NCI-H748 (cell line): ENCODE measurements around the gene TEKT2.

Experiments
- DNase-seq: peaks from one replicate; lab custom pipeline; 2025; ENCODE audit not compliant: unreplicated experiment; lab: John Stamatoyannopoulos, UW

Gene TEKT2

GRCh38 chr1:36101546-36101945 is 17.7 kb downstream of the TEKT2 start:
- DNase-seq: no peak

GRCh38 chr1:36106269-36106668 is 22.4 kb downstream of the TEKT2 start:
- DNase-seq: no peak

GRCh38 chr1:36107394-36107793 is 23.5 kb downstream of the TEKT2 start:
- DNase-seq: no peak

- no peak for DNase-seq
These were observed 24.4 kb downstream of the TEKT2 start for GRCh38 chr1:36108314-36108713.

GRCh38 chr1:36109041-36109679 is 25.3 kb downstream of the TEKT2 start:
- DNase-seq: no peak

- DNase-seq: no peak
These were observed 27.3 kb downstream of the TEKT2 start for GRCh38 chr1:36111151-36111550.

GRCh38 chr1:36112823-36113222 is 28.9 kb downstream of the TEKT2 start:
- no peak for DNase-seq

- no peak for DNase-seq
These were observed 30.5 kb downstream of the TEKT2 start for GRCh38 chr1:36114371-36114770.

GRCh38 chr1:36115200-36115669 is 31.3 kb downstream of the TEKT2 start:
- peak; percentile 4 for DNase-seq

- no peak for DNase-seq
These were observed 32.0 kb downstream of the TEKT2 start for GRCh38 chr1:36115931-36116330.

GRCh38 chr1:36116901-36117300 is 33.0 kb downstream of the TEKT2 start:
- DNase-seq: no peak

GRCh38 chr1:36118447-36119204 is 34.7 kb downstream of the TEKT2 start:
- DNase-seq: no peak

- DNase-seq: no peak
These were observed 35.6 kb downstream of the TEKT2 start for GRCh38 chr1:36119456-36119855.

GRCh38 chr1:36122062-36123030 is 38.5 kb downstream of the TEKT2 start:
- DNase-seq: no peak

GRCh38 chr1:36123356-36123755 is 39.5 kb downstream of the TEKT2 start:
- no peak for DNase-seq

- DNase-seq: no peak
These were observed 40.7 kb downstream of the TEKT2 start for GRCh38 chr1:36124404-36125128.

GRCh38 chr1:36125129-36125991 is 41.5 kb downstream of the TEKT2 start, which contains the start of gene COL8A2:
COL8A2 (minus strand) TSS chr1:36125222; CDS start chr1:36100242, 24,980 bp downstream.
- DNase-seq: peak; percentile 17

GRCh38 chr1:36126005-36126716 is 42.3 kb downstream of the TEKT2 start:
- DNase-seq: no peak
